GM12878 (cell line): ENCODE measurements around the gene VIP.

Source experiments
- BCL11A ChIP-seq: IDR thresholded peaks from 2 replicates; pipeline ENCODE4 v1.6.1; 2011; ENCODE audit warnings: low read depth, low read length
- CBFB ChIP-seq: IDR thresholded peaks from 2 replicates; pipeline ENCODE4 v1.6.1; 2016; ENCODE audit warnings: antibody characterized with exemption, low read depth
- EP300 ChIP-seq, 2 experiments: fragments of 150-350 bp in 1 of 2; IDR thresholded peaks; 2 replicates each; pipeline ENCODE4 v1.6.1; 2011 to 2012; ENCODE audit warnings: low read depth in 2 of 2, low read length in 2 of 2, borderline replicate concordance in 1 of 2, improper control_type of control experiment in 1 of 2, inconsistent platforms in 1 of 2; ENCODE audit not compliant: control insufficient read depth in 1 of 2
- FOS ChIP-seq: IDR thresholded peaks from 3 replicates; pipeline ENCODE4 v1.6.1; 2011; ENCODE audit warnings: borderline replicate concordance; ENCODE audit not compliant: insufficient read length; ENCODE audit errors: extremely low read depth
- JUND ChIP-seq: IDR thresholded peaks from 2 replicates; pipeline ENCODE4 v1.6.1; 2012; ENCODE audit warnings: low read depth, mild to moderate bottlenecking, low read length, improper control_type of control experiment, moderate library complexity
- MEF2A ChIP-seq: IDR thresholded peaks from 2 replicates; pipeline ENCODE4 v1.6.1; 2011; ENCODE audit warnings: low read depth, mild to moderate bottlenecking, low read length, moderate library complexity; ENCODE audit not compliant: insufficient read depth
- PML ChIP-seq: IDR thresholded peaks from 2 replicates; pipeline ENCODE4 v1.6.1; 2012; ENCODE audit warnings: low read length, inconsistent platforms
- POLR2AphosphoS5 ChIP-seq: IDR thresholded peaks from 2 replicates; pipeline ENCODE4 v1.6.1; 2011; ENCODE audit warnings: mild to moderate bottlenecking, low read length, inconsistent platforms
- TCF7 ChIP-seq: IDR thresholded peaks from 2 replicates; pipeline ENCODE4 v1.6.1; 2014; ENCODE audit warnings: antibody characterized with exemption, borderline replicate concordance
- YY1 ChIP-seq: IDR thresholded peaks from 2 replicates; pipeline ENCODE4 v1.6.1; 2011; ENCODE audit warnings: low read depth, mild to moderate bottlenecking, low read length
- TF ChIP-seq, protein P1 (sequence below), 3 experiments: IDR thresholded peaks in 2 of 3; conservative IDR thresholded peaks in 1 of 3; 2 replicates each; pipeline ENCODE4 v1.5.1; 2011; ENCODE audit warnings: low read depth in 3 of 3, low read length in 3 of 3, mild to moderate bottlenecking in 3 of 3, control low read depth in 2 of 3, moderate library complexity in 2 of 3, inconsistent platforms in 1 of 3, mixed read lengths in 1 of 3; ENCODE audit not compliant: control insufficient read depth in 2 of 3, insufficient read depth in 1 of 3; ENCODE audit errors: extremely low read depth in 1 of 3

DNA sequence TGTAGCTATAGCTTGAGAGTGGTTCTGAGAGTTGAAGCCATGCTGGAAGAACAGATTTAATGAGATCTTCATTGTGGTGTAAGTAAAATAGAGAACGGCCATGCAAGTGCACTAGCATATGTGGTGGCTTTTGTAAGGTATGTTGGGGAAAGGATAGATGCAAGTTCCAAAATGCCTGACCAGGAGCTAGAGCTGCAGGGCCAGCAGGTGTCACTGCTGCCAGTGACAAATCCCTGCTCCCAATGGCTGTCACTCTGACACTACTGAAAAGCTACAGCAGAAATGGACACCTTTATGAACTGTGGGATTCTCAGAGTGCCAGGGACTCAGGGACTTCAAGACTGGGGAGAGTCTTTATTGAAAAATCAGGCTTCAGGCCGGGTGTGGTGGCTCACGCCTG, 23.1 kb upstream of the VIP start:
- TF ChIP-seq, protein P1, sequence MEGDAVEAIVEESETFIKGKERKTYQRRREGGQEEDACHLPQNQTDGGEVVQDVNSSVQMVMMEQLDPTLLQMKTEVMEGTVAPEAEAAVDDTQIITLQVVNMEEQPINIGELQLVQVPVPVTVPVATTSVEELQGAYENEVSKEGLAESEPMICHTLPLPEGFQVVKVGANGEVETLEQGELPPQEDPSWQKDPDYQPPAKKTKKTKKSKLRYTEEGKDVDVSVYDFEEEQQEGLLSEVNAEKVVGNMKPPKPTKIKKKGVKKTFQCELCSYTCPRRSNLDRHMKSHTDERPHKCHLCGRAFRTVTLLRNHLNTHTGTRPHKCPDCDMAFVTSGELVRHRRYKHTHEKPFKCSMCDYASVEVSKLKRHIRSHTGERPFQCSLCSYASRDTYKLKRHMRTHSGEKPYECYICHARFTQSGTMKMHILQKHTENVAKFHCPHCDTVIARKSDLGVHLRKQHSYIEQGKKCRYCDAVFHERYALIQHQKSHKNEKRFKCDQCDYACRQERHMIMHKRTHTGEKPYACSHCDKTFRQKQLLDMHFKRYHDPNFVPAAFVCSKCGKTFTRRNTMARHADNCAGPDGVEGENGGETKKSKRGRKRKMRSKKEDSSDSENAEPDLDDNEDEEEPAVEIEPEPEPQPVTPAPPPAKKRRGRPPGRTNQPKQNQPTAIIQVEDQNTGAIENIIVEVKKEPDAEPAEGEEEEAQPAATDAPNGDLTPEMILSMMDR (IDR thresholded peaks at IDR 0.05 in 2 of 3, conservative IDR thresholded peaks at IDR 0.05 in 1 of 3; ENCODE audit: control insufficient read depth in 2 of 3, extremely low read depth in 1 of 3, insufficient read depth in 1 of 3, low read depth in 3 of 3, low read length in 3 of 3): no peak; a peak in 1 of 6 replicates
- TF ChIP-seq POLR2AphosphoS5 (no peak), BCL11A (no peak), FOS (no peak), JUND (no peak), YY1 (no peak), MEF2A (no peak), PML (no peak), TCF7 (no peak), EP300 (IDR thresholded peaks at IDR 0.05; ENCODE audit: borderline replicate concordance in 1 of 2, control insufficient read depth in 1 of 2, low read depth in 2 of 2, low read length in 2 of 2) (no peak), CBFB (no peak)
